HK-2 (cell line): ENCODE measurements around the gene PLXNB2.

Source experiments
- DNase-seq: peaks from one replicate; pipeline ENCODE4 v3.0.0-alpha.2; 2018; ENCODE audit not compliant: unreplicated experiment

PLXNB2 gene

DNA sequence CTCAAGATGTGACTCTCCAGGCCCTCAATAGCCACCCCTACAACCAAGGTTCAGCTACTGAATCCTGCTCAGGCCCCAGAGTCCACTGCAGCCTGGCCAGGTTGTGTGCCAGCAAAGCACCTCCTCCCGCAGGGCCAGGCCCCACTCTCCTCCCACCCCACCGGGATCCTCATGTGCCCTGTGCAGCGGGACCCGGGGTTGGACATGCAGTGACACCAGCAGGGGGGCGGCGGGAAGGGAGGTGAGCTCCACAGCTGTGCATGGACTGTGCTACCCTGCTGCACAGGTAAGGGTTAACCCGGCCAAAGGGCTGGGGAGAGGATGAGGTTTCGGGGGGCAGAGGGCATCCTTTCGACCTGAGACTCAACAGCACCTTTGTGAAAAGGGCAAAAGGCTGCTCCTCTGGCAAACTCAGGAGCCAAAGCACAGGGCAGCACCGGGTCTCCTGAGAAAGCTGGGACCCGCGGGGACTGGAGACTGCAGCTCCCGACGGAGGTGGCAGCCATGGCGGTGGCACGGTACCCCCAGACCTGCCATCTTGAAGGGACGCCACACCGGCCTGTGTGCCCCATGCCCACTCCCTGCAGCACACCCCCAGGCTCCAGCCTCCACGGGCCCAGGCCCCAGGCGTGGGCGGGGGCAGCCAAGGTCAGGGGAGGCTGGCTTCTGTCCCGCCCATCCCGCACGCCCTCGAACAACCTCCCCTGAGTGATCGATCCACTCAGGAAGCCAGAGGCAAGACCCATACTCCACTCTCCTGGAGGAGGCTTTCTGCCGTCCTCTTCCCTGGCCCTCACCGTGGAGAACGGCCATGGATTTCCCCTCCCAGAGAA is 10.6 kb downstream of the PLXNB2 start:
- no peak for DNase-seq

DNA sequence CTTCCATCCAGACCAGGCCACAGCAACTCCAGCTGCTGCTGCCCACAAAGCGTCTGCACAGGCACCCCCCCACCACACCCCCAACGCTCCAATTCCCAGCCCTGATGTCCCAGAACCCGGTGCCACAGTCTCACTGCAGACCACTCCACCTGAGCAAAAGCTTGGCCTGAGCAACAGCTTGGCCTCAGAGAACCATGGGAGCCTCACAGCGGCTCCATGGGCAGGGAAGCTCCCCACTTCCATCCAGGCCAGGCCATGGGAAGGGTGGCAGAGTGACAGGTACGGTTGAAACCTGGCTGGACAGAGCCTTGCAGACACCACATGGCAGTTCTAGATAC is 13.2 kb downstream of the PLXNB2 start:
- no peak for DNase-seq

DNA sequence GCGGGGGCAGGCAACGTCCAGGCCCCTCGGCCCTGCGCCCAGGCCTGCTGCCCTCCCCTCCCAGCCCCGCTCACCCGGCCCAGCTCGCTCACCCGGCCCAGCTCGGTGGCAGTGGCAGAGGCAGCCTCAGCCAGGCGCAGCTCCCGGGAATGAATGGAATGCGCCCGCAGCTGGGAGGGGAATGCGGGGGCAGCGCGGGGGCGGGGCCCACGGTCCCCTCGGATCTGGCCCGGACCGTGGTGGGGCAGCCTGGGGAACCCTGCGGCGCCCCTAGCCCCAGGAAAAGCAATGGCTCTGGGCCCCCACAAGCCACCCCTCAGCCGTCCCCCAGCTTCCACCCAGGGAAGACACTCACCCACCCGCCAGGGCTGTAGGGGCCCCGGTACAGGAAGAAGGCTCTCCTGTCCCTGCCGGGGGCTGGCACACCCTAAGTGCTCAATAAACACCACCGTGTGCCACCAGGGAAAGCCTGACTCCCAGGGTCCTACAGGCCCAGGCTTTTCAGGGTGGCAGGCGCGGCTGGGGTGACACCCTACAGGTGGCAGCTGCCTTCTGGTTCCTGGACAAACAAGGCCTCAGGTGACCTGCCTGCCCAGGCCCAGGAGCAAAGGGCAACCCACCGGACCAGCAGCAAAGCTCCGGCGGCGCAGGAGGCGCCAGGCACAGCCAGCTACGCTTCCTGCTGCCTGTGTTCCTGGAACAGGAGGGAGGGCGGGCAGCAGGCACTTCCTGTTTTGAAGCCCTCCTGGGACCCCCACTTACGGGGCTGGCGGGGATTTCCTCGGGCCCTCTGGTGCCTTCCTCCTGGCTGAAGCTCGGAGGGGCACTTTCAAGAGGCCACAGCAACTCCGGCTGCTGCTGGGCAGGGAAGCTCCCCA is 13.8 kb downstream of the PLXNB2 start:
- peak; percentile 84 for DNase-seq

DNA sequence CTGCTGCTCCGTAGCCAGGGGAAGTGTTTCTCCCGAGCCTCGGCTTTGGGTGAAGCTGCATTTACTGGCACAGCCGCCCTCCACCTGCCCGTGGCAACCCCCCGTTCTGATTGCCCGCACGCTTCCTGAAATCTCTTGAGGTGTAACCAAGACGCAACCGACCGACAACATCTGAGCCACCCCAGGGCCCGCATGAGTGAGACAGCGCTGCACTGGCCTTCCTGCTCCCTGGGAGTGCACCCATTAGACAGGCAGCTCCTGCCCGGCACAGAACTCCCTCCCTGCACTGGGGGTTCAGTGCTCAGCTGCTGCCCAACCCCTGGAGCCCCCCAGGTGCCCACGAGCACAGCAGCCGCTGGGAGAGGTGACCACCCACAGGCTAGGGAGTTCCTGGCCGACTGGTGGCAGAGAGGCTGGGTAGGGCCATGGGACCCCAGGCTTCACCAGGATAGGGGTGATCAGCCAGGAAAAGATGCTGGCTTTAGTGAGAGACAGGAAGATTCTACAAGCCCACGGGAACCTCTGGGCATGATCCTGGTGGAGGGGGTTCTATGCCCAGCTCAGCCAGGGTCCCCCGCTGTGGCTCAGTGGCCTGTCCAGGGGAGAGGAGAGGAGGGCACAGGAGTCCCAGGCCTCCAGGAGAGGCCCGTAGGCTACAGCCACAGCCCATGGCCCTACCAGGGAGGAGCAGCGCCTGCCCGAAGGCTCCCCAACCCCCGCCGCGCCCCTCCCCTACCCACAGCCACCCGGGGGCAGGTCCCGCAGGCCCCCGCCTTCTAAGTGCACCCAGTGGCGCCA is 14.6 kb downstream of the PLXNB2 start:
- DNase-seq: peak; percentile 67

DNA sequence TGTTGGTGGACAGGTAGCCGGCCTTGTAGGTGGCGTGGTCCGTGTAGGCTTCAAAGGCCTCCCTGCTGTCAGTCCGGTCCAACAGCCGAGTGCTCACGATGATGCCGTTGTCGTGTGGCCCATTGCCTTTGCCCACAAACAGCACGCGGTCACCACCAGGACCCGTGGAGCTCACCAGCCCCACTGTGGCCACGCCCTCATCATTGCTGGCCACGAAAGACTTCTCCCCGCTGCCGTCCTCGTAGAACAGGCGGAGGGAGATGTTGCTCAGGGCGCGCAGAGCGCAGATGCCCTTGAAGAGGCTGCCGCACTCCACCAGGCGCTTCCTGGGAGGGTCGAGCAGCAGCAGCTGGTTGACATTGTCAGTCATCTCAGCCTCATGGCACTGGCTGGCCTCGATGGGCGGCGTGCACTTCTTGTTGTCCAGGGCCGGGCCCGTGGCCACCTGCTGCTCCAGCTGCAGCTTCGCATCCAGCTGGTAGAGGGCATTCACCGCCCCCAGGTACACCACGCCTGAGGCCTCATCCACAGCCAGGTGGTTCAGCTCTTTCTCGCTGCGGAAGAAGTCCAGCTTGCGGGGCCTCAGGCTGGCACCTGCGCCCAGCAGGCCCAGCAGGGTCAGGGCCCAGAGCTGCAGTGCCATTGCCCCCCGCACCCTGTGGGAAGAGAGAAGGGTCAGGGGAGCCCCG is 17.4 kb downstream of the PLXNB2 start:
- DNase-seq: no peak

DNA sequence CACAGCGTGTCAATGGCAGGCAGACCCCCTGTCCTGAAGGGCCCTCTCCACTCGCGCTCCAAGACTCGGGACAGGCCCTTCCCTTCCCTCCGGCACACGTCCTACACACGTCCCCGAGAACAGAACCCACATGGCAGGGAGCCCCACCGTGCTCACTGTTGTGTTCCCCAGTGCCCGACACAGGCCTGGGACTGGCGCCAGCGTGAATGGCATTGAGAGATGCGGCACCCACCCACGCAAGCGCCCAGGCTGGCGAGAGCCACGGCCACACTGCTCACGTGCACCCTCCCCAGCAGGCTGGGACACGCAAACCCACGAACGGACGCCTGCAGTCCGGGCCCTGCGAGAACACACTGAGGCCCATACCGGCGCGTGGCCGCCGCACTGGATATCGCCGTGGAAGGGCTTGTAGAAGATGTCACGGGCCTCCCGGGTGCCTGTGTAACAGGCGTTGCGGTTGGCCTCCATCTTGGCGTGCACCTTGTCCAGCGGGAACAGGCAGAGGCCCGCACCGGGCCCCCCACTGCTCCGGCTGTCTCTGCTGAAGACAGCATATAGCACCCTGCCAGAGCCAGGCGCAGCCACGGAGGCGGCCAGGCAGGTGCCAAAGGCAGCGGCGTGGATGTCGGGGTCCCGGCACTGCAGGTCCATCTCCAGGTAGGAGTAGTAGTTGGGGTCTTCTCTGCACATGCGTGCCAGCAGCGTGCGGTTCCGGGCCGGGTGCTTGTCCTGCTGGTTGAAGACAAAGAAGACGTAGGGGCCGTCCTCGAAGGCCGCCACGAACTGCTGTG is 18.1 kb downstream of the PLXNB2 start:
- DNase-seq: no peak

DNA sequence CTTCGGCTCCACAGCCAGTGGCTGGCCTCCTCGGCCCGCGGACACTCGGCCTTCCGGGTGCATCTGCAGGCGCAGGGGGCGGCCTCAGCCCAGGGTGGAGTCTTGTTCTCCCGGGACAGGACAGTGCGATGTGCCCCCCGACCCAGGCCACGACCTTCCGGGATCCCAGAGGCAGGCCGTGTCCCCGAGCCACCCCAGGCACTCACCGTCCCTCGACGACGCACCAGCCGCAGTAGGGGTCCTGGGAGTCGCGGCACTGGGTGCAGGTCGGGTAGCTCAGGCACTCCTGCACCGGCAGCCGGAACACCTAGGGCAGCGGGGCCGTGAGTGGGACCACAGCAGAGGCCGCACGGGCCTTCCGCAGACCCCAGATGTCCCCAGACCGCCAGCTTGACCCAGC is 19.7 kb downstream of the PLXNB2 start:
- no peak for DNase-seq

DNA sequence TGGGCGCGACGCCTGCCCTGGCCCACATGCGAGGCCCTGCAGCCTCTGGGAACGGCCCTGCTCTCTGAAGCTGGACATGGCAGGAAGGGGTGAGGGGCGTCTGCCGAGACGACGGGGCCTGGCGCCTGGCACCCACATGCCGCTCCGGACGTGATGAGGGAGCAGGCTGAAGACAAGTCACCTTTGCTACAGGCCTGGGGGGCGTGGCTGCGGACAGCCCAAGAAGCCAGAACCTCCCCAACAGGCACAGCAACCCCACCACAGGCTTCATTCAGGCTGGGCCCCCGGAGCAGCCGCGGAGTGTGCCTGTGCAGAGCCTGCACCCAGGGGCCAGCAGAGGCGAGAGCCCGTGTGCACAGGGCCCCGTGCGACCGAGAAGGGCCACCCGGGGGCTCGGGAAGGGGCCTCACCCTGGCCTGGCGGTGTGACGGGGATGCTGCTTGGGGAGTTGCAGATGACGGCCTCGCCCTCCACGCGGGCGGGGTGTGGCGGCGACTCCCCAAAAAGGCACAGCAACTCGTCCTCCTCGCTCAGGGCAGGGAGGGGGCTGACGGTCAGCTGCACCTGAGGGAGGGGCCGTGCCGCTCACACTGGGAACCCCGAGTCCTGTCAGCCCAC is 20.6 kb downstream of the PLXNB2 start:
- no peak for DNase-seq

DNA sequence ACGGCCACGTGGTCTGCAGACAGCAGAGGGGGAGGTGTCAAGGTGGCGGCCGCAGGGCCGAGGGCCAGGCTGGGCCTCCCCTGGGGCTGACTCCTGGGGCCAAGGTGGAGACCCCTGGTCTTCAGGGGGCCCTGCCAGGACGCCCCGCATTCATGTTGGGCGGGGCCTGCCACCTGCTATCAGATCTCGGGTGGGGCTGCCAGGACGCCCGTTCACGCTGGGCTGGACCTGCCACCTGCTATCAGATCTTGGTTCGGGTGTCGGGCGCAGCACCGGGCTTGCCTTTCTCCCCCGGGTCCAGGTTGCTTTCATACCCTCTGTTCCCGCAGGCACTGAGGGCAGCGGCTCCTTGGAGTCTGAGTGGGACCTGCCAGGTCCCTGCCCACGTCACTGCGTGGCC is 21.2 kb downstream of the PLXNB2 start:
- DNase-seq: no peak

DNA sequence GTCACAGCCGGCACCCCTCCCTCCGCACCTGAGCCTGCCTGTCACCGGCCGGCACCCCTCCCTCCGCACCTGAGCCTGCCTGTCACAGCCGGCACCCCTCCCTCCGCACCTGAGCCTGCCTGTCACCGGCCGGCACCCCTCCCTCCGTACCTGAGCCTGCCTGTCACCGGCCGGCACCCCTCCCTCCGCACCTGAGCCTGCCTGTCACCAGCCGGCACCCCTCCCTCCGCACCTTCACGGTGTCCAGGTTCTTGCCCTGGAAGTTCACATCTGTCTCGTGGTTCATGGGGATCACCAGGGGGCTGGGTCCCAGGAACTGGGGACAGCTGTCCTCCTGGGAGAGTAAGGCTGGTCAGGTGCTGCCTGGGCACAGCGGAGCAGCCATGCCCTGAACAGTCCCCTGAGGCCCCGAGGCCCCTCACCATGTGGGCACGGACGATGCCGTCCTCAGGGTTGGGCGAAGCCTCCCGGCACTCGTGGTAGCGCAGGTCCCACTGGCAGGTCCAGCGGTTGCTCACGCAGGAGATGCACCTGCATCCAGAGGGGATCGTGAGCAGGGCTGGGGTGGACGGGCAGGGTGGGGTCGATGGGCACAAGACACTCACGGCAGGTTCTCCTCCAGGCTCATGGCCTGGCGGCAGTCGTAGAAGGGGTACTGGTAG is 21.7 kb downstream of the PLXNB2 start:
- no peak for DNase-seq

DNA sequence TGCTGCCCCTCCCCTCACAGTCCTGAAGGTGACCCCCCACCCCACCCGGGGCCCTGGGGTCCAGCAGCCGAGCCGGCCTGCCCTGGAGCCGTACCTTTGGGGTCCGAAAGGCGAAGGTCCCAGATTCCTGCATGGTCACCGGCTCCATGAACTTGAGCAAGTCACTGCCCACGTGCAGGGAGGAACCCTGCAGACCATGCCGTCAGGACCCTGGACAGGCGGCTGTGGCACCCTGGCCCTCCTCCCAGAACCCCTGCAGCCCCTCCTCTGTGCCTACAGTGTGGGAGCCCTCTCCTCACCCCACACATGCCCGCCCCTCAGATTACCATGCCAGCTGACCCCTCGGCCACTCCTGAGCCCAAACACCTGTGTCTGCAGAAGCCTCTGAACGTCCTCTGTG is 23.0 kb downstream of the PLXNB2 start:
- no peak for DNase-seq

DNA sequence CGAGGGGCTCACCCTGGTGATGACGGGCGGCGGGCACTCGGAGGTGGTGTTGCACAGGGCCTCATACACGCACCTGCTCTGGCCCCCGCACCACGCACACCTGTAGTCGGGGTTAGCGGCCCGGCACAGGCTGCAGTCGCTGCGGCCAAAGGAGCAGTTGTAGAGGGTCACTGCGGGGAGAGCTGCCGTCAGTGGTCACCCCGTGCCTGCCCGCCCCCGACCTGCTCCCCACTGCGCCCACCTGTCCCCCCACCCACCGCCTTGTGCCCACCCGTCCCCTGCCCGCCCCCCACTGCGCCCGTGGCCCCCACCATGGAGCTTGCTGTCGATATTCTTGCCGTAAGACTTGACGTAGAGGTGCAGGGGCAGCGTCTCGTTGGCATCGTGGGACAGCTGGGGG is 23.6 kb downstream of the PLXNB2 start:
- DNase-seq: no peak

DNA sequence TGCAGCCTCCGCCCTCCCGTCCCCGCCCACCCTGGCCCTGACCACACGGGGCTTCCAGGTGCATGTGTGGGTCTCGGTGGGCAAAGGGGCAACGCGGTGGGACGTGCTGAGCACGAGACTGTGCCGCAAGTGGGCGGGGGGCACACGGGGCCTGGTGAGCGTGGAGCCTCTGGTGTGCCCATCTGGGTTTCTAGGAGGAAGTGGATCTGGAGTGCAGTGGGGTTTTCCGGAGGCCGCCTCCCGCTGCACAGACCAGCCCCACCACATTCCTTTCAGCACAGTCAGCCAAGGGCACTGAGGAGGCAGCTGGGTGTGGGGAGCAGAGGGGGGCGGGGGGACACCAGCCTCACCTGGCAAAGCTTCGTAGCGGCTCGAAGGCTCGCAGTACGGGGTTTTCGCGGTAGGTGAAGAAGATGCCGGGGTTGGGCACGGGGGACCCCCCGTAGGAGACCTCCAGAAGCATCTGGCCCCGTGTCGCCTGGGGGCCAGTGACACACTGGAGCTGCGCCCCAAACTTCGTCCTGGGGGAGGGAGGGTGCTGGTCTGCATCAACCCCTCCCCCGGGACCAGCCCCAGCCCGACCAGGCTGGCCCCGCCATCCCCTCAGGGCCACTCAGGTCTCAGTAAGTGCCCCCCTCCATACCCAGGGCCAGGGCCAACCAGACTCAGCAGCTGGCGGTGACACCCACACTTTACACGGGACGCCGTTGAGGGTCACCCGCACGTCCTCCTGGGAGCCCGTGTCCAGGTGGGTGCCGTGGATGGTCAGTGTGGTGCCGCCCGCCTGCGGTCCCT is 24.9 kb downstream of the PLXNB2 start:
- peak; percentile 85 for DNase-seq

DNA sequence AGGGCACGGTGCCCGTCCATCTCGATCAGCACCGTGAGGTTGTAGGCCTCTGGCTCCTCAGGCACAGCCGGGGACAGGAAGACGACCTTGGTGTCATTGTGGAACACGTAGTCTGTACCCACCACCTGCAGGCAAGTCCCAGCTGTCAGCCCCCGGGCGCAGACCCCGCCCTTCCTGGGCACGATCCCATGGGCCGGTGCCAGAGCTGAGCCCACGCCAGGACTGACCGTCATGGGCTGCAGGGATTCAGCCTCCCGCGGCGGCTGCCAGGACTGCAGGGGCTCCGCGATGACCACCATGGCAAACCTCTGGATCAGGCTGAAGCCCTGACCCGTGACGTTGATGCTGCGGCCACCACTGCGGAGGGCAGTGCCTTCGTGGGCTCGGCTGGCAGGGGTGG is 25.5 kb downstream of the PLXNB2 start:
- no peak for DNase-seq

DNA sequence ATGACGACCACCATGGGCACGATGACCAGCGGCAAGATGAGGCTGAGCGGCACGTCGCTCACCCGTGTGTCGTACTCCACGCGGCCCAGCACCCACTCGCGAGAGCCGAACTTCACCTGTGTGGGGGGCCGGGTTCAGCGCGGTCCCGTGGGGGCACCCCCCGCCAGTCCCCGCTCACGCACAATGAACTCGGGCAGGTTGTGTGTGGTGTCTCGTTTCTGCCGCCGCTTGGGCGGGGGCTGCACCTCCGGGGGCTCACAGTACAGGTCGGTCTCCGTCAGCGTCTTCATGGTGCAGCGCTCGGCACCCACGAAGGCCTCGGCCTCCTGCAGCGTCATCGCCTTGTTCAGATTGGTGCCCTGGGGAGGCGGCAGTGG is 26.1 kb downstream of the PLXNB2 start:
- DNase-seq: no peak

DNA sequence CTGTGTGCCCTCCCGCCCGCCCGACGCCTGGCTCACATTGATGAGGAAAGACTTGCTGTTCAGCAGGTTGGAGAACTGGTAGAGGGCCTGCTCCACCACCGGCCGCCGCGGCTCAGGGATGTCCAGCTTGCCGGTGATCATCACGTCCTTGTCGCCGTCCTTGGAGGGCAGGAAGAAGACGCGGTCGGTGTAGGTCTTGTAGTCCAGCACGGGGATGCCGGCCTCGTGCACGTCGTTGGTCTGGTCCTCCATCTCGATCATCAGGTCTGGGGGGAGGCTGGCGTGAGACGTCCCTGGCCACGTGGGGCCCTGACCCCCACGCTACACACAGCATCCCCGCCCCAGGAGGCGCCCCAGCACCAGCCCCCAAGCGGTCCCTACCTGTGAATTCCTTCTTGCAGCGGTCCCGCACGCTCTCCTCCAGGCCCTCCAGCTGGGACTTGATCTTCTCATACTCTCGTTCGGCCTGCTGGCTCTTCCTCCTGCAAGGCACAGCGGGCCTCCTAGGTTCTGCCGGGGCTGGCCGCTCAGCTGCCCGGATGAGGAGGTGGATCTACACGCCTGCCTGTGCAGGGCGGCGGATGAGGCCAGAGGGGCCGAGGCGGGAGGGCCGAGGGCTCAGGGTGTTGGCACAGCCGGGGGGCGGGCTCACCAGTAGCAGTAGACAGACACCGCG is 26.6 kb downstream of the PLXNB2 start:
- DNase-seq: no peak

DNA sequence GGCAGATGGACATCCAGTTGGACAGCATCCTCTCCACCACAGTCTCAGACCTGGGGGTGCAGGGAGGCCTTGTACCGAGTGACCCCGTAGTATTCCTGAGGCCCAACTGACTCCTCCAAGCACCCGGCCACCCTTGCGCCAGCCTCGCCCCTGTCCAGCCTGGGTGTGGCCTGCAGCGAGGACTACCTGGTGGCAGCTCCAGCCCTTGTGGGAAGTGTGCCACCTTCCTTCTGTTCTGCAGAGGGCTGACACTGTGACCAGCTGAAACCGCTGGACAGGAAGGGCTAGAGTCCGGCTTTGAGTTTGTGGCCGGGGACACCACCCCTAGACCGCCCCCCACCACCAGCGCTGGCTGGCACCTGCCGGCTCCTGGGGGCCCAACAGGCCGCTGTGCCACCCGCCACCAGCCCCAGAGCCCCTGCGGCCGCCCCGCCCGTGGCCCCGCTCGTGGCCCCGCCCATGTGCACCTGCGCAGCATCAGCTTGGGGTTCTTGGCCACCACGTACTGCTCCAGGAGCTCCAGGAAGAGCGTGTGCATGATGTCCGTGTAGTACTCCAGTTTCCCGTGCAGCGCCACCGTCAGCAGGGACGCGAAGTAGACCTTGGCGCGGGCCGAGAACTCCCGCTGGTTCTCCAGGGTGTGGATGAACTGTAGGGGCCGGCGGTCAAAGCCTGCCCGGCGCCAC is 27.3 kb downstream of the PLXNB2 start:
- no peak for DNase-seq
